GM19099 (cell line): Measurements from ENCODE around the gene FOXE3.

Experiments used
- POLR2A ChIP-seq: IDR thresholded peaks from 3 replicates; pipeline ENCODE4 v1.6.1; 2011; ENCODE audit warnings: low read depth; ENCODE audit not compliant: insufficient read length; ENCODE audit errors: extremely low read depth

The FOXE3 gene

DNA sequence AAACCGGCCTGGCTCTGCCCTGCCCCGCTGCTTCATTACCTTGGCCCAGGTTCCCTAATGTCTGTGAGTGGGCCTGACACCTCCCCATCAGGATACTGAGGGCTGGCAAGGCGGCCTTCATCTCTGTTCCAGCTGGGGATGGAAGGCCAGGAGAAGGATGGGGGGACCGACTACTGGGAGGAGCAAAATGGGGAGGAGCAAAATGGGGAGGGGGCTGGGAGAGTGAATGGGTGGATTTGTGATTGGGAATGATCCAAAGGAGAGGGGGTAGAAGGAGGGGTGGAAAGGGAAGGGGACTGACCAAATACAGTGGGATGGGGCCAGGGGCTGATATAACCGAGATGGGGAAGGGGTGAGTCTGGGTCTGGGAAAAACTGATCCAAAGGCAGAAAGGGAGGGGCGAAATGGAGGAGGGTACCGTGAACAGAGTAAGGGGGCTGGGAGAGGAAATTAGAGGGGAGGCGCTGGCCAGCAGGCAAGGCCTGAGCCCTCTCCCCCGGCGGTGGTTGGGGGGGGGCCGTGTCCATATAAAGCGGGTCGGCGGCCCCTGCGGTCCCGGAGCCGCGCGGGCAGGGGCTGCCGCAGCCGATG lies at the start of gene FOXE3:
Gene FOXE3, plus strand, starts transcription at position 558 of the 591 bp plus-strand sequence. Its CDS starts 31 bp downstream, at position 589.
- TF ChIP-seq POLR2A = no peak

GRCh38 chr1:47367651-47368050 lies 48.4 kb upstream of the FOXE3 start:
- no peak for TF ChIP-seq POLR2A

DNA sequence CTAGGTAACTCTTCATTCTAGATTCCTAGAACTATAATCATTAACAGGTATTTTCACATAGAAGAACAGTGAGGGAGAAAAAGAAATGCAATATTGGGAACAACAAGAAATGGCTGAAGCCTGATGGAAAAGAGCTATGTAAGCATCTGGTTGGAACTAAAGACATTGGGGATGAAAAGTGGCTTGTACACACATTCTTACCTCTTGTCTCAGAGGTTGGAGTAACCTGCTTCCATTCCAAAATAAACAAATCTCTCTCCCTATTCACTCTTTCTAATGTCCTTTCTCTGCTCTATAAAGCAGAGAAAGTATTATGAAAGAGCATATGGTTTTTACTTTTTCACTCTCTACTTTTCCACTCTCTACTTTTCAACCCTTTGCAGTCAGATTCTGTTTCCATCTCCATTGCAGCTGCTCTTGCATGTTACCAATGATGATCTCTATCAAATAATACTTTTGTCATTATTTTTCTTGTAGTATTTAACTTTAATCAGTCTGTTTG lies 45.0 kb upstream of the FOXE3 start:
- no peak for TF ChIP-seq POLR2A

GRCh38 chr1:47374501-47374900 lies 41.6 kb upstream of the FOXE3 start:
- no peak for TF ChIP-seq POLR2A

DNA sequence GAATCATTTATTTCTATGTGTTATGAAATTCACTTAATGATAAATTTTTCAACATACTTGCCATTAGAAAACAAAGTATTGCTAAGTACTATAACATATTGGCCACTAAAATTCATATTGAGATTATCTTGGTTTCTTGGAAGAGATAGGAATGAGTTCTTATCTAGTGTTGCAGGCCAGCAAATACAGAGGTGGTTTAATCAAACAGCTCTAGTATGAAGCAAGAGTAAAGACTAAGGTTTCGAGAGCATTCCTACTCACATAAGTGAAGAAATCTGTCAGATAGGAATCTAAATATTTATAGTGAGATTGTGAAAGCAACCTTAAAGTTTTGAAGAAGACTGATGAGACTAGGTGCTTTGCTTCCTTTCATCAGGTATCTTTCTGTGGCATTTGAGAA lies 37.9 kb upstream of the FOXE3 start:
- TF ChIP-seq POLR2A = no peak

GRCh38 chr1:47380699-47381098 lies 35.4 kb upstream of the FOXE3 start:
- no peak for TF ChIP-seq POLR2A

DNA sequence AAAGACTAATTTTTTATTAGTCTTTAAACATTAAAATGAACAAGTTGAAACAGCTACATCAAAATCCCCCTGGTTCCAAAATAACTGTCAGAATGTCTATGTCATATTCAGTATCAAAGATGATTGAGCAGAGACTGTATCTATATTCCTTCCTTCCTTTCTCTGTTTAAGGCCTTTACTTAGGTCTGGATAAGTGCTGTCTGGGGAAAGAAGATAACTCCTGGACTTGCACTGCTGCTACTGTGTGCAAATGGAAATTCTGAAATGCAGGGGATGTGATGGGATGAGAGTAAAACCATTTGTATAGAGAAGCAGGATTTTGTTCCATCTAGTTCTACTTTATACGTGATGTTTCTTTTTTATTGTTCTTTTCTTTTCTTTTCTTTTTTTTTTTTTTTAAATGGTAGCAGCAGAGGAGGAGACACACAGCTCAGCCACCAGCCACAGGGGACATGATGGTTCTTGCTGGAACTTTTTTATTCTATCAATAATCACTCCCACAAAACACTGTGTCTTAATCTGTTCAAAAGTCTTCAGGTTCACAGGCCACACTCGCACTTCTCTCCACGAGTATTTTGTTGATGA lies 33.6 kb upstream of the FOXE3 start:
- TF ChIP-seq POLR2A = no peak

DNA sequence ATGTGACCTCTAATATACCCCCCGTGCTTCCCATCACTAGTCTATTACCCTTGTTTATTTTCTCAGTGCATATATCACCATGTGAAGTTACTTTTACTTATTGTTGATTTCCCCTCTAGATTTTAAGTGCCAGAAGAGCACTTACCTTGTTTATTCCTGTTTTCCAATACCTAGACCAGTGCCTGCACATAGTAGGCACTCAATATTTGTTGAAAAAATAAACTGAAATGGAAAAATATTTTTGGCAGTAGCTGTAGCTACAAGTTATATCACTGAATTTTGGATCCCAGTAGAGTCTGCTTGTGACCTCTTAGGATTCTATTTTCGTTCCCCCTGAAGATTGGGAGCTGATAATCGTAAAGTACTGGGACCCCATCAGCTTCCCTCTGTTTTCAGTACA lies 32.0 kb upstream of the FOXE3 start:
- no peak for TF ChIP-seq POLR2A

- TF ChIP-seq POLR2A = no peak
Observed at GRCh38 chr1:47385020-47385419, 31.1 kb upstream of the FOXE3 start.

DNA sequence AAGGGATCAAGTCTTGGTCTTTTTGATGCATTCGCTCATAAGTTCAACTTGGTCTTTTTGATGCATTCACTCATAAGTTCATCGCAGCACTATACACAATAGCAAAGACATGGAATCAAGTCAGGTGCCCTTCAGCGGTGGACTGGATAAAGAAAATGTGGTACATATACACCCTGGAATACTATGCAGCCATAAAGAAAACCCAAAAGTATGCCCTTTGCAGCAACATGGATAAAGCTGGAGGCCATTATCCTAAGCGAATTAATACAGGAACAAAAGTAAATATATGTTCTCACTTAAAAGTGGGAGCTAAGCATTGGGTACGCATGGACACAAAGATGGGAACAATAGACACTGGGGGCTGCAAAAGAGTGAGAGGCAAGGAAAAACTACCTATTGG lies 29.8 kb upstream of the FOXE3 start:
- TF ChIP-seq POLR2A = no peak

DNA sequence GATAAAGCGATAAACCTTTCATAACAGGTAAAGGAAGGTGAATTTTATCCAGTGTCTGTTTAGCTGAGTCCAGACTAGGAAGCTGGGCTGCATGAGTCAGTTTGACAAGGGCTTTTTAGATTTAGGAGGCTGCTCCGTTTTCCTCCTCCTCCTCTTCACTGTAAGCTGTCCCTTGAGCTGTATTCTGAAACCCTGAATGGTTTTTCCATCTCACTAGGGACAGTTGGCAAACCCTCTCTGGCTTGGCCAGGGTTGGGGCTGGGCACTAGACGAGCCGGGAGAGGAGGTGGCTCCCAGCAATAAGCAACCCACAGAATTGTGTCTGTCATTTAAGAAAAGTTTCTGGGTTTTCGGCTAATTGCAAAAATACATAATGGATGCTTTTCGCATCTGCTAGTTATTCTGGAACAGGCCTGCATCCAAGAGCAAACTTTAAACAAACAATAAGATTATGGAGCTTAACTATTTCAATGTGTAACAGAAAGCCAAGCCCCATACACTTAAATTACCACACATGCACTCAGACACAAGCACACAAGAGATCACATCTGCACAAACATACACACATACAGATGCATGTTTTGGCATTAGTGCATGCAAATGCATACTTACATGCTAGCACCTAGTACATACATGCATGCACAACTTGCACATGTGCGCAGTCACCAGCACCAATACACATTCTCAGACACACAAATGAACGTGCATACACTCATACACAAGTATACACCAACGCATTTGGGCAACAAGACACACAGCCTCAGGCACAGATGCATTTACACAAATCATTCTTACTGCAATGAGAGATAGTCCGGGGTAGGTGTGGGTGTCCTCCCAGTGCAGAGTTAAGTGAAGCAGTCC lies 27.8 kb upstream of the FOXE3 start:
- no peak for TF ChIP-seq POLR2A

- TF ChIP-seq POLR2A = no peak
Observed at GRCh38 chr1:47388891-47389238, 27.2 kb upstream of the FOXE3 start.

DNA sequence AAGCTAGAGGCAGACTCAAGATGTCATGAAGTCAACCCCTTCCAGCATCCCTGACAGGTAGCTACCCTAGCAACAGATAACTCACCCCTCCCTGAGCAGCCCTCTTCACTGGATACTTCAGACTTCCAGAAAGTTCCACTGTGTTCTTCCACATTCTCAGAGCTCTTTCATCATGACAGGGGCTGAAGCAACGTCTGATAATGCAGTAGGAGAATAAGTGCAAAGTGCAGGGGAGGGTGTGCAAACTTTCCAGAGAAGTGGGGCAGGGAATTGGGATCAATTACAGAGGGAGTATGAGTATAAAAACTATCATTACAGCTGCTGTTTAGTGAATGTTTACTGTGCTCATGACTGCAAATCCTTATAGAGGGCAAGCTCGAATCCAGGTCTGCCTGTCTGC lies 26.4 kb upstream of the FOXE3 start:
- no peak for TF ChIP-seq POLR2A

- TF ChIP-seq POLR2A = no peak
Observed at GRCh38 chr1:47390843-47391242, 25.2 kb upstream of the FOXE3 start.

DNA sequence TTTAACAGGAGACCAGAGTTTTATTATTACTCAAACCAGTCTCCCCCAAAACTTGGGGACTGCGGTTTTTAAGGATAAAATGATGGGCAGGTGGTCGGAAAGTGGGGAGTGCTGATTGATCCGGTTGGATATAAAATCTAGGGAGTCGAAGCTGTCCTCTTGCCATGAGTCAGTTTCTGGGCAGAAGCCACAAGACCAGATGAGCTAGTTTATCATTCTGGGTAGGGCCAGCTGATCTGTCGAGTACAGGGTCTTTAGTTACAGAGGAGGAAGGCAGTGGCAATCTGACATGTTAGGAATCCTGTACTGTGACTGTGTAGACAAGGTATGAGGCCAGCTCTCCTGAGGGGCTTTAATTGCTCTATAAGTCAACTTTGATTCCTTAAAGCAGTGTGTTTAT lies 22.9 kb upstream of the FOXE3 start:
- no peak for TF ChIP-seq POLR2A

- TF ChIP-seq POLR2A = no peak
Observed at GRCh38 chr1:47395433-47395832, 20.7 kb upstream of the FOXE3 start.

- TF ChIP-seq POLR2A = no peak
Observed at GRCh38 chr1:47396671-47397196, 19.4 kb upstream of the FOXE3 start.
